MM.1S (cell line): ENCODE results near the gene LZTFL1.

Source experiments
- DNase-seq: peaks from one replicate; pipeline ENCODE4 v3.0.0-alpha.2; 2015
- H2AFZ ChIP-seq: fragments of 300-600 bp; sonication (generic); 2 replicates; pipeline ENCODE4 v1.6.0; 2016; ENCODE audit warnings: antibody characterized with exemption, low read length
- H3F3A ChIP-seq: fragments of 300-600 bp; sonication (generic); 2 replicates; pipeline ENCODE4 v1.6.1; 2016; ENCODE audit warnings: mild to moderate bottlenecking, antibody characterized with exemption, low read length, moderate library complexity, mixed read lengths; ENCODE audit not compliant: insufficient read depth
- H3K27ac ChIP-seq: fragments of 300-600 bp; sonication (generic); 2 replicates; pipeline ENCODE4 v1.5.1; 2016; ENCODE audit warnings: mild to moderate bottlenecking, low read length
- H3K27me3 ChIP-seq: fragments of 300-600 bp; sonication (generic); replicated peaks from 2 replicates; pipeline ENCODE4 v1.6.0; 2016; ENCODE audit warnings: low read length; ENCODE audit not compliant: insufficient read depth
- H3K36me3 ChIP-seq: fragments of 300-600 bp; sonication (generic); replicated peaks from 2 replicates; pipeline ENCODE4 v1.6.1; 2016; ENCODE audit warnings: mild to moderate bottlenecking, low read length, mixed read lengths; ENCODE audit not compliant: insufficient read depth
- H3K4me1 ChIP-seq: fragments of 300-600 bp; sonication (generic); 2 replicates; pipeline ENCODE4 v1.6.1; 2016; ENCODE audit warnings: low read length, mixed read lengths
- H3K4me2 ChIP-seq: fragments of 300-600 bp; sonication (generic); 2 replicates; pipeline ENCODE4 v1.6.0; 2016; ENCODE audit warnings: low read depth, low read length
- H3K4me3 ChIP-seq: fragments of 300-600 bp; sonication (generic); 2 replicates; pipeline ENCODE4 v1.5.1; 2016; ENCODE audit warnings: low read length, mixed read lengths
- H3K79me2 ChIP-seq: fragments of 300-600 bp; sonication (generic); 2 replicates; pipeline ENCODE4 v1.6.1; 2016; ENCODE audit warnings: mixed run types, low read length, mixed read lengths
- H3K9ac ChIP-seq: fragments of 300-600 bp; sonication (generic); 2 replicates; pipeline ENCODE4 v1.6.1; 2016; ENCODE audit warnings: low read length, mixed read lengths
- H3K9me2 ChIP-seq: fragments of 300-600 bp; sonication (generic); replicated peaks from 2 replicates; pipeline ENCODE4 v1.6.1; 2016; ENCODE audit warnings: mild to moderate bottlenecking, low read length, mixed read lengths; ENCODE audit not compliant: insufficient read depth
- H3K9me3 ChIP-seq: fragments of 300-600 bp; sonication (generic); replicated peaks from 2 replicates; pipeline ENCODE4 v1.6.1; 2016; ENCODE audit warnings: mild to moderate bottlenecking, low read length, mixed read lengths; ENCODE audit not compliant: insufficient read depth
- H4K20me1 ChIP-seq: fragments of 300-600 bp; sonication (generic); 2 replicates; pipeline ENCODE4 v1.6.1; 2016; ENCODE audit warnings: mild to moderate bottlenecking, low read length, moderate library complexity, mixed read lengths; ENCODE audit not compliant: insufficient read depth
- CTCF ChIP-seq: fragments of 300-600 bp; sonication (generic); IDR thresholded peaks from 2 replicates; pipeline ENCODE4 v1.5.1; 2016; ENCODE audit warnings: antibody characterized with exemption, low read length, mixed read lengths
- EZH2 ChIP-seq: fragments of 300-600 bp; sonication (generic); optimal IDR thresholded peaks from 2 replicates; pipeline ENCODE3; 2017; ENCODE audit warnings: low read depth, mild to moderate bottlenecking, antibody characterized with exemption, low read length, mixed read lengths
- EZH2phosphoT487 ChIP-seq: fragments of 300-600 bp; sonication (generic); IDR thresholded peaks from 2 replicates; pipeline ENCODE4 v1.6.1; 2018; ENCODE audit warnings: antibody characterized with exemption, low read length

Gene LZTFL1

DNA sequence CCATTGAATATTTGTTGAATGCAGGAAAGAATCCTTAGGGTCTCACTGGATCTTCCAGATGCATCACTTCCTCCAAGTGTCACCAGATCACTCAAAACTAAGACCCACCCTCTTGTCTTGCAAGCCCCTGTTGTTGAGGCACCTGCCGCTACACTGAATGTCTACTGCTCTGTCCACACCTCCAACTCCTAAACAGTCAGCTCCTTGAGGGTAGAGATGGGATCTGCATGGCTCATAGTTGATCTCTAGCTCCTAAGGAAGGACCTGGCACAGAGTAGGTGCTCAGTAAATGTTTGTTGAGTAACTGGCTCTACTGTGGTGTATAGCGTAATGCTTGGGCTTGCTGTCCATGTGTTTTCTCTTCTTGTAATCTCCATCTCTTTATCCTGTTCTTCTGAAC lies 54.4 kb downstream of the LZTFL1 start:
- TF ChIP-seq EZH2phosphoT487 (no peak), EZH2 (no peak), CTCF (no peak)
- Histone ChIP-seq H3K27ac (no peak overlapping the region), H2AFZ (no peak overlapping the region), H3K4me1 (no peaks in the 10 kb centered on the region), H3K79me2 (no peaks in the 10 kb centered on the region), H4K20me1 (no peaks in the 10 kb centered on the region), H3K36me3 (no peaks in the 10 kb centered on the region), H3K4me2 (no peak overlapping the region), H3K9me2 (no peaks in the 10 kb centered on the region), H3K27me3 (no peaks in the 10 kb centered on the region), H3K9me3 (no peaks in the 10 kb centered on the region; the same call in 1 of the 2 replicates), H3K9ac (no peak overlapping the region), H3F3A (no peaks in the 10 kb centered on the region), H3K4me3 (no peak overlapping the region)
- DNase-seq = no peak

- H3K79me2 ChIP-seq = no peaks in the 10 kb centered on the region
- no peak overlapping the region for H2AFZ ChIP-seq
- DNase-seq = no peak
- no peak overlapping the region for H3K9ac ChIP-seq
- no peaks in the 10 kb centered on the region for H3K4me1 ChIP-seq
- H3F3A ChIP-seq = no peaks in the 10 kb centered on the region
- H3K4me2 ChIP-seq = no peak overlapping the region
- H3K27me3 ChIP-seq = no peaks in the 10 kb centered on the region
- no peak overlapping the region for H3K4me3 ChIP-seq
- H3K27ac ChIP-seq = no peak overlapping the region
- no peaks in the 10 kb centered on the region for H3K36me3 ChIP-seq
- H3K9me2 ChIP-seq = no peaks in the 10 kb centered on the region
- no peaks in the 10 kb centered on the region for H4K20me1 ChIP-seq
- no peaks in the 10 kb centered on the region; the same call in 1 of the 2 replicates for H3K9me3 ChIP-seq
- TF ChIP-seq EZH2 (no peak), EZH2phosphoT487 (no peak), CTCF (no peak)
Observed at GRCh38 chr3:45786801-45787495, 55.0 kb downstream of the LZTFL1 start.

DNA sequence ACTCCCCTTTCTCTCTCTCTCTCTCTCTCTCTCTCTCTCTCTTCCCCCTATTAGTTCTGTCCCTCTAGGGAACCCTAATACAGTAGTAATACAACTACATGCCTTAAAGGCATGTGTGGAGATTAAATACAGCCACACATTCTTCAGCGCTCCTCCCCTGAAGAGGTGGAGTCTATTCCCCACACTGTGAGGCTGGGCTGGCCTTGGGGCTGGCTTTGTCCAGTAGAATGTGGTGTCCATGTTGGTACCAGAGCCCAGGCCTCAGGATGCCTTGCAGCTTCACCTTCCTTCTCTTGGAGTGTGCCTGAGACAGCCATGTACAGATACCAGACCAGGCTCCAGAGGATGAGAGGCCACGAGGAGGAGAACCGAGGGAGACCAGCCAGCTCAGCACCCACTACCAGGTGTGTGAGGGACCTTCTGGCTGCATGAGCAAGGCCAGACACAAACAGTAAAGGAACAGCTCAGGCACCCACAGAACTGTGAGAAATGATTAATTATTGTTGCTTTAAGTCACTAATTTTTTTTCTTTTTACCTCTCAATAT lies 56.2 kb downstream of the LZTFL1 start:
- Histone ChIP-seq H3K4me2 (no peak overlapping the region), H3K27me3 (no peaks in the 10 kb centered on the region), H3K9me2 (no peaks in the 10 kb centered on the region), H3K9ac (no peak overlapping the region), H2AFZ (no peak overlapping the region), H3K79me2 (no peaks in the 10 kb centered on the region), H3K27ac (no peak overlapping the region), H3K4me1 (no peaks in the 10 kb centered on the region), H3K4me3 (no peak overlapping the region), H3K36me3 (no peaks in the 10 kb centered on the region), H3K9me3 (no peaks in the 10 kb centered on the region; the same call in 1 of the 2 replicates), H4K20me1 (no peaks in the 10 kb centered on the region), H3F3A (no peaks in the 10 kb centered on the region)
- TF ChIP-seq EZH2 = no peak
- TF ChIP-seq CTCF = no peak
- TF ChIP-seq EZH2phosphoT487 = no peak
- no peak for DNase-seq
